GM23338 (cell line): ENCODE results near the gene IL1R1. TPM values are rescaled to one million over a fixed set of nuclear protein-coding genes. Genes with fewer than 3 reads are reported as not detected.

Experiments
- ATAC-seq: fragments of 200-7000 bp; cut with Tn5 transposase; 3 replicates; pipeline ENCODE4 v1.9.1; 2020
- DNase-seq: peaks from one replicate; pipeline ENCODE4 v3.0.0-alpha.2; 2015; ENCODE audit warnings: low spot score
- H2AFZ ChIP-seq: fragments of 200-600 bp; sonication (generic); 2 replicates; pipeline ENCODE4 v1.8.0; 2016; ENCODE audit warnings: antibody characterized with exemption, mild to moderate bottlenecking, moderate library complexity
- H3F3A ChIP-seq: fragments of 200-600 bp; sonication (generic); replicated peaks from 2 replicates; pipeline ENCODE4 v1.8.0; 2017; ENCODE audit warnings: antibody characterized with exemption, mixed run types, low read depth
- H3K27ac ChIP-seq: fragments of 200-600 bp; sonication (generic); 2 replicates; pipeline ENCODE4 v1.6.1; 2016; ENCODE audit warnings: low read depth
- H3K27me3 ChIP-seq: fragments of 200-600 bp; sonication (generic); 2 replicates; pipeline ENCODE4 v1.8.0; 2016; ENCODE audit warnings: mild to moderate bottlenecking, mixed run types, moderate library complexity; ENCODE audit not compliant: insufficient read depth
- H3K36me3 ChIP-seq: fragments of 200-600 bp; sonication (generic); 2 replicates; pipeline ENCODE4 v1.8.0; 2016; ENCODE audit warnings: mild to moderate bottlenecking; ENCODE audit not compliant: insufficient read depth
- H3K4me1 ChIP-seq: fragments of 200-600 bp; sonication (generic); 2 replicates; pipeline ENCODE4 v1.8.0; 2016; ENCODE audit warnings: mild to moderate bottlenecking, moderate library complexity; ENCODE audit not compliant: insufficient read depth
- H3K4me2 ChIP-seq: fragments of 200-600 bp; sonication (generic); 2 replicates; pipeline ENCODE4 v1.7.1; 2017; ENCODE audit warnings: mixed run types
- H3K4me3 ChIP-seq: fragments of 200-600 bp; sonication (generic); 2 replicates; pipeline ENCODE4 v1.6.1; 2016; ENCODE audit warnings: mixed run types
- H3K79me2 ChIP-seq: fragments of 200-600 bp; sonication (generic); replicated peaks from 2 replicates; pipeline ENCODE4 v1.8.0; 2017; ENCODE audit warnings: mild to moderate bottlenecking; ENCODE audit not compliant: insufficient read depth
- H3K9me2 ChIP-seq: fragments of 200-600 bp; sonication (generic); 2 replicates; pipeline ENCODE4 v1.8.0; 2017; ENCODE audit not compliant: insufficient read depth
- H4K20me1 ChIP-seq: fragments of 200-600 bp; sonication (generic); replicated peaks from 2 replicates; pipeline ENCODE4 v1.8.0; 2017; ENCODE audit warnings: mild to moderate bottlenecking; ENCODE audit not compliant: insufficient read depth
- H3K27ac Mint-ChIP-seq: 2 replicates; pipeline ENCODE4 v1.8.0; 2020; ENCODE audit warnings: inconsistent platforms, mild to moderate bottlenecking, moderate library complexity, mixed read lengths
- H3K27me3 Mint-ChIP-seq: 3 replicates; pipeline ENCODE4 v1.8.0; 2022; ENCODE audit warnings: low read depth, mild to moderate bottlenecking, moderate library complexity, mixed read lengths, inconsistent platforms; ENCODE audit not compliant: insufficient read depth, poor library complexity
- H3K36me3 Mint-ChIP-seq: 3 replicates; pipeline ENCODE4 v1.8.0; 2021; ENCODE audit warnings: low read depth, mild to moderate bottlenecking, inconsistent platforms, moderate library complexity, mixed read lengths
- H3K4me1 Mint-ChIP-seq: 3 replicates; pipeline ENCODE4 v1.8.0; 2020; ENCODE audit warnings: mild to moderate bottlenecking, inconsistent platforms, mixed read lengths
- H3K4me3 Mint-ChIP-seq: 3 replicates; pipeline ENCODE4 v1.8.0; 2021; ENCODE audit warnings: moderate library complexity, mild to moderate bottlenecking, inconsistent platforms, mixed read lengths
- H3K9me3 Mint-ChIP-seq: 3 replicates; pipeline ENCODE4 v1.8.0; 2020; ENCODE audit warnings: moderate library complexity, mild to moderate bottlenecking, inconsistent platforms, mixed read lengths
- CREB1 ChIP-seq: fragments of 250-450 bp; sonication (Bioruptor Pico); IDR thresholded peaks from 2 replicates; pipeline ENCODE4 v1.5.0; 2020; ENCODE audit warnings: low read depth, mild to moderate bottlenecking, moderate library complexity
- ETS1 ChIP-seq: IDR thresholded peaks from 2 replicates; pipeline ENCODE4 v1.6.1; 2016; ENCODE audit warnings: antibody characterized with exemption
- EZH2 ChIP-seq: fragments of 200-600 bp; sonication (generic); IDR thresholded peaks from one replicate; pipeline ENCODE4 v1.8.0; 2017; ENCODE audit warnings: antibody characterized with exemption, mild to moderate bottlenecking, low read depth; ENCODE audit not compliant: unreplicated experiment
- EZH2phosphoT487 ChIP-seq: fragments of 200-600 bp; sonication (generic); IDR thresholded peaks from one replicate; pipeline ENCODE4 v1.8.1; 2018; ENCODE audit warnings: antibody characterized with exemption; ENCODE audit not compliant: unreplicated experiment
- JUNB ChIP-seq: IDR thresholded peaks from one replicate; pipeline ENCODE4 v1.6.1; 2016; ENCODE audit warnings: antibody characterized with exemption; ENCODE audit not compliant: unreplicated experiment
- NANOG ChIP-seq: IDR thresholded peaks from 2 replicates; pipeline ENCODE4 v1.6.1; 2016; ENCODE audit warnings: antibody characterized with exemption, borderline replicate concordance
- POLR2AphosphoS5 ChIP-seq: IDR thresholded peaks from 2 replicates; pipeline ENCODE4 v1.6.1; 2016; ENCODE audit warnings: antibody characterized with exemption, low read depth
- STAT1 ChIP-seq: IDR thresholded peaks from one replicate; pipeline ENCODE4 v1.6.1; 2016; ENCODE audit warnings: antibody characterized with exemption; ENCODE audit not compliant: unreplicated experiment
- ZNF114 ChIP-seq: fragments of 250-450 bp; sonication (Bioruptor Pico); IDR thresholded peaks from 2 replicates; pipeline ENCODE4 v1.5.0; 2020; ENCODE audit warnings: mild to moderate bottlenecking, moderate library complexity
- ZNF331 ChIP-seq: fragments of 250-450 bp; sonication (Bioruptor Pico); IDR thresholded peaks from 2 replicates; pipeline ENCODE4 v1.5.0; 2020; ENCODE audit warnings: low read depth, mild to moderate bottlenecking, moderate library complexity
- polyA plus RNA-seq: library from polyadenylated mRNA; unstranded; fragments of >200 nt; fragmentation: Nextera tagmentation; extraction: Ambion mirVana; gene quantifications from 2 replicates; pipeline ENCODE4 v1.2.1, GENCODE V29; 2016
- total RNA-seq: library from RNA; depleted of rRNA; stranded (reverse); fragments of >200 nt; shearing (Covaris generic); gene quantifications from 2 replicates; pipeline ENCODE4 v1.2.3, GENCODE V29; 2014
- TF ChIP-seq, protein P1 (sequence below): IDR thresholded peaks from one replicate; pipeline ENCODE4 v1.6.1; 2018; ENCODE audit warnings: antibody characterized with exemption; ENCODE audit not compliant: unreplicated experiment
- TF ChIP-seq, protein P2 (sequence below): fragments of 250-450 bp; sonication (Bioruptor Pico); IDR thresholded peaks from 2 replicates; pipeline ENCODE4 v1.5.0; 2020; ENCODE audit warnings: mild to moderate bottlenecking, moderate library complexity
- TF ChIP-seq, protein P3 (sequence below), 2 experiments: fragments of 200-600 bp in 1 of 2; sonication (generic) in 1 of 2; conservative IDR thresholded peaks; 2 replicates each; pipeline versions ENCODE4 v1.5.1 to v1.6.1; 2016 to 2017; ENCODE audit warnings: antibody characterized with exemption in 2 of 2, low read depth in 2 of 2, mild to moderate bottlenecking in 2 of 2, moderate library complexity in 1 of 2

IL1R1 gene
- total and polyA plus RNA-seq, 2 experiments from 2014 or later = 0.17 TPM; not detected in 1

- Histone ChIP-seq H3K27me3 (peaks cover 37% of the 10 kb centered on the region), H3K79me2 (no peaks in the 10 kb centered on the region), H2AFZ (no peak overlapping the region; the same call in 1 of the 2 replicates), H3K4me3 (no peak overlapping the region), H4K20me1 (0 out of 2 replicates have a peak, but pooled peaks cover 5% of the 10 kb centered on the region), H3K27ac (no peak overlapping the region), H3K36me3 (no peaks in the 10 kb centered on the region), H3K9me2 (no peaks in the 10 kb centered on the region), H3K4me1 (no peaks in the 10 kb centered on the region), H3K4me2 (no peak overlapping the region), H3F3A (no peaks in the 10 kb centered on the region)
- DNase-seq (no peak), ATAC-seq (no peak)
- no peaks in the 10 kb centered on the region; the same call in 2 of the 3 replicates for H3K36me3 Mint-ChIP-seq
- no peak overlapping the region for H3K4me3 Mint-ChIP-seq
- no peak overlapping the region for H3K27ac Mint-ChIP-seq
- peaks cover 29% of the 10 kb centered on the region for H3K27me3 Mint-ChIP-seq
- no peak for TF ChIP-seq ETS1
- TF ChIP-seq JUNB = no peak
- TF ChIP-seq ZNF331 (CRISPR knock-in tag) = no peak
- TF ChIP-seq, protein P1, sequence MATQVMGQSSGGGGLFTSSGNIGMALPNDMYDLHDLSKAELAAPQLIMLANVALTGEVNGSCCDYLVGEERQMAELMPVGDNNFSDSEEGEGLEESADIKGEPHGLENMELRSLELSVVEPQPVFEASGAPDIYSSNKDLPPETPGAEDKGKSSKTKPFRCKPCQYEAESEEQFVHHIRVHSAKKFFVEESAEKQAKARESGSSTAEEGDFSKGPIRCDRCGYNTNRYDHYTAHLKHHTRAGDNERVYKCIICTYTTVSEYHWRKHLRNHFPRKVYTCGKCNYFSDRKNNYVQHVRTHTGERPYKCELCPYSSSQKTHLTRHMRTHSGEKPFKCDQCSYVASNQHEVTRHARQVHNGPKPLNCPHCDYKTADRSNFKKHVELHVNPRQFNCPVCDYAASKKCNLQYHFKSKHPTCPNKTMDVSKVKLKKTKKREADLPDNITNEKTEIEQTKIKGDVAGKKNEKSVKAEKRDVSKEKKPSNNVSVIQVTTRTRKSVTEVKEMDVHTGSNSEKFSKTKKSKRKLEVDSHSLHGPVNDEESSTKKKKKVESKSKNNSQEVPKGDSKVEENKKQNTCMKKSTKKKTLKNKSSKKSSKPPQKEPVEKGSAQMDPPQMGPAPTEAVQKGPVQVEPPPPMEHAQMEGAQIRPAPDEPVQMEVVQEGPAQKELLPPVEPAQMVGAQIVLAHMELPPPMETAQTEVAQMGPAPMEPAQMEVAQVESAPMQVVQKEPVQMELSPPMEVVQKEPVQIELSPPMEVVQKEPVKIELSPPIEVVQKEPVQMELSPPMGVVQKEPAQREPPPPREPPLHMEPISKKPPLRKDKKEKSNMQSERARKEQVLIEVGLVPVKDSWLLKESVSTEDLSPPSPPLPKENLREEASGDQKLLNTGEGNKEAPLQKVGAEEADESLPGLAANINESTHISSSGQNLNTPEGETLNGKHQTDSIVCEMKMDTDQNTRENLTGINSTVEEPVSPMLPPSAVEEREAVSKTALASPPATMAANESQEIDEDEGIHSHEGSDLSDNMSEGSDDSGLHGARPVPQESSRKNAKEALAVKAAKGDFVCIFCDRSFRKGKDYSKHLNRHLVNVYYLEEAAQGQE = no peak
- TF ChIP-seq, protein P2, sequence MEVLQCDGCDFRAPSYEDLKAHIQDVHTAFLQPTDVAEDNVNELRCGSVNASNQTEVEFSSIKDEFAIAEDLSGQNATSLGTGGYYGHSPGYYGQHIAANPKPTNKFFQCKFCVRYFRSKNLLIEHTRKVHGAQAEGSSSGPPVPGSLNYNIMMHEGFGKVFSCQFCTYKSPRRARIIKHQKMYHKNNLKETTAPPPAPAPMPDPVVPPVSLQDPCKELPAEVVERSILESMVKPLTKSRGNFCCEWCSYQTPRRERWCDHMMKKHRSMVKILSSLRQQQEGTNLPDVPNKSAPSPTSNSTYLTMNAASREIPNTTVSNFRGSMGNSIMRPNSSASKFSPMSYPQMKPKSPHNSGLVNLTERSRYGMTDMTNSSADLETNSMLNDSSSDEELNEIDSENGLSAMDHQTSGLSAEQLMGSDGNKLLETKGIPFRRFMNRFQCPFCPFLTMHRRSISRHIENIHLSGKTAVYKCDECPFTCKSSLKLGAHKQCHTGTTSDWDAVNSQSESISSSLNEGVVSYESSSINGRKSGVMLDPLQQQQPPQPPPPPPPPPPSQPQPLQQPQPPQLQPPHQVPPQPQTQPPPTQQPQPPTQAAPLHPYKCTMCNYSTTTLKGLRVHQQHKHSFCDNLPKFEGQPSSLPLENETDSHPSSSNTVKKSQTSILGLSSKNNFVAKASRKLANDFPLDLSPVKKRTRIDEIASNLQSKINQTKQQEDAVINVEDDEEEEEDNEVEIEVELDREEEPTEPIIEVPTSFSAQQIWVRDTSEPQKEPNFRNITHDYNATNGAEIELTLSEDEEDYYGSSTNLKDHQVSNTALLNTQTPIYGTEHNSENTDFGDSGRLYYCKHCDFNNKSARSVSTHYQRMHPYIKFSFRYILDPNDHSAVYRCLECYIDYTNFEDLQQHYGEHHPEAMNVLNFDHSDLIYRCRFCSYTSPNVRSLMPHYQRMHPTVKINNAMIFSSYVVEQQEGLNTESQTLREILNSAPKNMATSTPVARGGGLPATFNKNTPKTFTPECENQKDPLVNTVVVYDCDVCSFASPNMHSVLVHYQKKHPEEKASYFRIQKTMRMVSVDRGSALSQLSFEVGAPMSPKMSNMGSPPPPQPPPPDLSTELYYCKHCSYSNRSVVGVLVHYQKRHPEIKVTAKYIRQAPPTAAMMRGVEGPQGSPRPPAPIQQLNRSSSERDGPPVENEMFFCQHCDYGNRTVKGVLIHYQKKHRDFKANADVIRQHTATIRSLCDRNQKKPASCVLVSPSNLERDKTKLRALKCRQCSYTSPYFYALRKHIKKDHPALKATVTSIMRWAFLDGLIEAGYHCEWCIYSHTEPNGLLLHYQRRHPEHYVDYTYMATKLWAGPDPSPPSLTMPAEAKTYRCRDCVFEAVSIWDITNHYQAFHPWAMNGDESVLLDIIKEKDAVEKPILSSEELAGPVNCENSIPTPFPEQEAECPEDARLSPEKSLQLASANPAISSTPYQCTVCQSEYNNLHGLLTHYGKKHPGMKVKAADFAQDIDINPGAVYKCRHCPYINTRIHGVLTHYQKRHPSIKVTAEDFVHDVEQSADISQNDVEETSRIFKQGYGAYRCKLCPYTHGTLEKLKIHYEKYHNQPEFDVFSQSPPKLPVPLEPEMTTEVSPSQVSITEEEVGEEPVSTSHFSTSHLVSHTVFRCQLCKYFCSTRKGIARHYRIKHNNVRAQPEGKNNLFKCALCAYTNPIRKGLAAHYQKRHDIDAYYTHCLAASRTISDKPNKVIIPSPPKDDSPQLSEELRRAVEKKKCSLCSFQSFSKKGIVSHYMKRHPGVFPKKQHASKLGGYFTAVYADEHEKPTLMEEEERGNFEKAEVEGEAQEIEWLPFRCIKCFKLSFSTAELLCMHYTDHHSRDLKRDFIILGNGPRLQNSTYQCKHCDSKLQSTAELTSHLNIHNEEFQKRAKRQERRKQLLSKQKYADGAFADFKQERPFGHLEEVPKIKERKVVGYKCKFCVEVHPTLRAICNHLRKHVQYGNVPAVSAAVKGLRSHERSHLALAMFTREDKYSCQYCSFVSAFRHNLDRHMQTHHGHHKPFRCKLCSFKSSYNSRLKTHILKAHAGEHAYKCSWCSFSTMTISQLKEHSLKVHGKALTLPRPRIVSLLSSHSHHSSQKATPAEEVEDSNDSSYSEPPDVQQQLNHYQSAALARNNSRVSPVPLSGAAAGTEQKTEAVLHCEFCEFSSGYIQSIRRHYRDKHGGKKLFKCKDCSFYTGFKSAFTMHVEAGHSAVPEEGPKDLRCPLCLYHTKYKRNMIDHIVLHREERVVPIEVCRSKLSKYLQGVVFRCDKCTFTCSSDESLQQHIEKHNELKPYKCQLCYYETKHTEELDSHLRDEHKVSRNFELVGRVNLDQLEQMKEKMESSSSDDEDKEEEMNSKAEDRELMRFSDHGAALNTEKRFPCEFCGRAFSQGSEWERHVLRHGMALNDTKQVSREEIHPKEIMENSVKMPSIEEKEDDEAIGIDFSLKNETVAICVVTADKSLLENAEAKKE (CRISPR knock-in tag) = no peak
- TF ChIP-seq CREB1 (CRISPR knock-in tag) = no peak
- no peak for TF ChIP-seq POLR2AphosphoS5
- TF ChIP-seq ZNF114 = no peak
- no peak for TF ChIP-seq EZH2phosphoT487
- TF ChIP-seq STAT1 = no peak
- TF ChIP-seq NANOG = no peak
- TF ChIP-seq, protein P3, sequence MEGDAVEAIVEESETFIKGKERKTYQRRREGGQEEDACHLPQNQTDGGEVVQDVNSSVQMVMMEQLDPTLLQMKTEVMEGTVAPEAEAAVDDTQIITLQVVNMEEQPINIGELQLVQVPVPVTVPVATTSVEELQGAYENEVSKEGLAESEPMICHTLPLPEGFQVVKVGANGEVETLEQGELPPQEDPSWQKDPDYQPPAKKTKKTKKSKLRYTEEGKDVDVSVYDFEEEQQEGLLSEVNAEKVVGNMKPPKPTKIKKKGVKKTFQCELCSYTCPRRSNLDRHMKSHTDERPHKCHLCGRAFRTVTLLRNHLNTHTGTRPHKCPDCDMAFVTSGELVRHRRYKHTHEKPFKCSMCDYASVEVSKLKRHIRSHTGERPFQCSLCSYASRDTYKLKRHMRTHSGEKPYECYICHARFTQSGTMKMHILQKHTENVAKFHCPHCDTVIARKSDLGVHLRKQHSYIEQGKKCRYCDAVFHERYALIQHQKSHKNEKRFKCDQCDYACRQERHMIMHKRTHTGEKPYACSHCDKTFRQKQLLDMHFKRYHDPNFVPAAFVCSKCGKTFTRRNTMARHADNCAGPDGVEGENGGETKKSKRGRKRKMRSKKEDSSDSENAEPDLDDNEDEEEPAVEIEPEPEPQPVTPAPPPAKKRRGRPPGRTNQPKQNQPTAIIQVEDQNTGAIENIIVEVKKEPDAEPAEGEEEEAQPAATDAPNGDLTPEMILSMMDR (conservative IDR thresholded peaks at IDR 0.05; ENCODE audit: low read depth in 2 of 2) = no peak
- no peak for TF ChIP-seq EZH2
- no peaks in the 10 kb centered on the region; the same call in 2 of the 3 replicates for H3K4me1 Mint-ChIP-seq
- peaks cover 2% of the 10 kb centered on the region; the same call in 1 of the 3 replicates for H3K9me3 Mint-ChIP-seq
These were observed 48.0 kb downstream of the IL1R1 start for GRCh38 chr2:102190430-102191107.
